DOHH2 (cell line): ENCODE measurements around the gene ZC3H4.

ENCODE experiments used
- EZH2phosphoT487 ChIP-seq: fragments of 200-600 bp; sonication (generic); IDR thresholded peaks from 2 replicates; pipeline ENCODE4 v1.6.1; 2017; ENCODE audit warnings: borderline replicate concordance, mild to moderate bottlenecking, antibody characterized with exemption, low read length, moderate library complexity, mixed read lengths
- TF ChIP-seq, protein P1 (sequence below): fragments of 200-600 bp; sonication (generic); IDR thresholded peaks from one replicate; pipeline ENCODE4 v1.5.1; 2014; ENCODE audit warnings: antibody characterized with exemption, mild to moderate bottlenecking, low read depth, low read length; ENCODE audit not compliant: poor library complexity, severe bottlenecking

DNA sequence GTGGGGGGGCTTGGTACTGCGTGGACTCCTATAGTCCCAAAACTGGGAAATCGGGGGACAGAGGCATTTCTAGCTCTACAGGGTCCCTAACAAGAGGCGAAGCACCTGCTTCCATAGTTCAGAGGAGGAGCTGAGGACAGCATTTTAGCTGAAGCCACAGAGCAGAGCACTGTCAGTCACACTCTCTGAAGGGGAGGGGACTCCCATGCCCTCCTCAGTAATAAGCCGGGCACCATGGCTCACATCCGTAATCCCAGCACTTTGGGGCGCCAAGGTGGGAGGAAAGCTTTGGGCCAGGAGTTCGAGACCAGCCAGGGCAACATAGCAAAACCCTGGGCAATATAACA is 90.2 kb downstream of the ZC3H4 start:
- no peak for TF ChIP-seq EZH2phosphoT487
- TF ChIP-seq, protein P1, sequence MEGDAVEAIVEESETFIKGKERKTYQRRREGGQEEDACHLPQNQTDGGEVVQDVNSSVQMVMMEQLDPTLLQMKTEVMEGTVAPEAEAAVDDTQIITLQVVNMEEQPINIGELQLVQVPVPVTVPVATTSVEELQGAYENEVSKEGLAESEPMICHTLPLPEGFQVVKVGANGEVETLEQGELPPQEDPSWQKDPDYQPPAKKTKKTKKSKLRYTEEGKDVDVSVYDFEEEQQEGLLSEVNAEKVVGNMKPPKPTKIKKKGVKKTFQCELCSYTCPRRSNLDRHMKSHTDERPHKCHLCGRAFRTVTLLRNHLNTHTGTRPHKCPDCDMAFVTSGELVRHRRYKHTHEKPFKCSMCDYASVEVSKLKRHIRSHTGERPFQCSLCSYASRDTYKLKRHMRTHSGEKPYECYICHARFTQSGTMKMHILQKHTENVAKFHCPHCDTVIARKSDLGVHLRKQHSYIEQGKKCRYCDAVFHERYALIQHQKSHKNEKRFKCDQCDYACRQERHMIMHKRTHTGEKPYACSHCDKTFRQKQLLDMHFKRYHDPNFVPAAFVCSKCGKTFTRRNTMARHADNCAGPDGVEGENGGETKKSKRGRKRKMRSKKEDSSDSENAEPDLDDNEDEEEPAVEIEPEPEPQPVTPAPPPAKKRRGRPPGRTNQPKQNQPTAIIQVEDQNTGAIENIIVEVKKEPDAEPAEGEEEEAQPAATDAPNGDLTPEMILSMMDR, result no peak
